GM19240 (cell line): ENCODE results near the gene POU2AF2.
"Not testable (repeated sequence)": the region's sequence is repeated elsewhere in the genome, so short reads cannot be mapped to it uniquely, and the experiment has no call there.

ENCODE experiments used
- DNase-seq: peaks from one replicate; pipeline ENCODE4 v3.0.0; 2011; ENCODE audit warnings: low spot score; ENCODE audit not compliant: insufficient read length

POU2AF2 gene

GRCh38 chr11:111258046-111258445 is 12.5 kb downstream of the POU2AF2 start:
- DNase-seq: no peak

GRCh38 chr11:111259896-111260295 is 14.4 kb downstream of the POU2AF2 start:
- no peak for DNase-seq

- no peak for DNase-seq
Observed at GRCh38 chr11:111260811-111261210, 15.3 kb downstream of the POU2AF2 start.

GRCh38 chr11:111264646-111265045 is 19.1 kb downstream of the POU2AF2 start:
- DNase-seq: no peak

- no peak for DNase-seq
Observed at GRCh38 chr11:111265421-111265820, 19.9 kb downstream of the POU2AF2 start.

GRCh38 chr11:111268303-111268702 is 22.8 kb downstream of the POU2AF2 start:
- DNase-seq: not testable (repeated sequence)

GRCh38 chr11:111269146-111269868 is 23.8 kb downstream of the POU2AF2 start:
- no peak for DNase-seq

- no peak for DNase-seq
Observed at GRCh38 chr11:111272420-111272819, 26.9 kb downstream of the POU2AF2 start.

GRCh38 chr11:111282562-111283075 is 37.1 kb downstream of the POU2AF2 start:
- no peak for DNase-seq

GRCh38 chr11:111283945-111284481 is 38.5 kb downstream of the POU2AF2 start:
- no peak for DNase-seq

GRCh38 chr11:111285189-111286091 is 39.9 kb downstream of the POU2AF2 start:
- no peak for DNase-seq

GRCh38 chr11:111291764-111292163 is 46.2 kb downstream of the POU2AF2 start:
- no peak for DNase-seq

GRCh38 chr11:111292408-111292807 is 46.9 kb downstream of the POU2AF2 start:
- DNase-seq: not testable (repeated sequence)

- no peak for DNase-seq
Observed at GRCh38 chr11:111296196-111296595, 50.7 kb downstream of the POU2AF2 start.

- DNase-seq: no peak
Observed at GRCh38 chr11:111297696-111298095, 52.2 kb downstream of the POU2AF2 start.

- DNase-seq: no peak
Observed at GRCh38 chr11:111298413-111299100, 53.0 kb downstream of the POU2AF2 start, which contains the start of gene POU2AF3. Gene POU2AF3 (plus strand): TSS chr11:111298546. CDS start chr11:111298582, 36 bp downstream.

GRCh38 chr11:111299101-111300026 is 53.8 kb downstream of the POU2AF2 start:
- no peak for DNase-seq

- DNase-seq: no peak
Observed at GRCh38 chr11:111300569-111300968, 55.0 kb downstream of the POU2AF2 start.

- DNase-seq: no peak
Observed at GRCh38 chr11:111301004-111301841, 55.7 kb downstream of the POU2AF2 start.
